ENCODE data around the gene MAP1LC3B2.

Gene MAP1LC3B2

GRCh38 chr12:116595672-116596071 lies 36.5 kb downstream of the MAP1LC3B2 start:
- DNase-seq (ENCODE audit: low spot score): no peak

- DNase-seq (ENCODE audit: low spot score): no peak
Observed at GRCh38 chr12:116597886-116598285, 38.7 kb downstream of the MAP1LC3B2 start.

- DNase-seq (ENCODE audit: low spot score): no peak
Observed at GRCh38 chr12:116598311-116599284, 39.4 kb downstream of the MAP1LC3B2 start.

DNA sequence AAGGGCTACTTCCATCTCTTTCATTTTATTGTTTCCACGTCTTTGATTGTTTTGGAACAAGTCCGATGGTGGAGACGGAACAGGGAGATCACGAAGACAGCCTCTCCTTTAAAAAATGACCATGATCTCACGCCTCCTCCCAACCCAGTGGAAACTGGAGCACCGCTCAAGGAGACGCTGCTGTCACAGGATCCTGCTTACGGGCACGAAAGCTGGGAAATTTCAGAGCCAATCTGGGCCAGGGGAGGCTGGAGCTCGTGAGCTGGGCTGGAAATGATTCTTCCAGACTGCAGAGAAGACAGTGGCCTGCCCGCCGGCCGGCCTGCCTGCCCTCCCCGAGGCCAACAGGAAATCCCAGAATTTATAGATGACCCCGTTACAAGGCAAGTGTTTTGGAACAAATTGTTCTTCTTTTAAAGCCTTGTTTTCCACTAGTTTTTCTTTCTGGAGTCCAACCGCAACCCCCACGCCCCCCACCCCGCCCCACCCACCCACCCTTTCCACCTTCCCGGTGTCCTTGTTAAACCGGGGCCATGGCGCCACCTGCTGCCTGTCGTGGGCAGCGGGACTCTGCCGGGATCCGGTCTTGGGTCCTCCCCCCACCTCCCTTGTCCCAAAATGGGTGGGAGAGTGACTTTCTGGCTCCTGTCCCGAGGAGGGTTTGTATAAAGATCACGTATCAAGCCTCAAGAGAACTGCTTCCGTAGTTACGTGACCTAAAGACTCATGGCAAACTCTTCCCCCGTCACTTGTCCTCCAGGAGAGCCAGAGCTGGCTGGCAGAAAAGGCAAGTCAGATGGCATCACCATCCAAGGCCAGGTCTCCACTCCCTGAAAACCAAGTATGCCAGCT lies 40.3 kb downstream of the MAP1LC3B2 start:
- peak; percentile 64 for DNase-seq (ENCODE audit: low spot score)

GRCh38 chr12:116600959-116601918 lies 42.1 kb downstream of the MAP1LC3B2 start:
- DNase-seq (ENCODE audit: low spot score): peak; percentile 5

DNA sequence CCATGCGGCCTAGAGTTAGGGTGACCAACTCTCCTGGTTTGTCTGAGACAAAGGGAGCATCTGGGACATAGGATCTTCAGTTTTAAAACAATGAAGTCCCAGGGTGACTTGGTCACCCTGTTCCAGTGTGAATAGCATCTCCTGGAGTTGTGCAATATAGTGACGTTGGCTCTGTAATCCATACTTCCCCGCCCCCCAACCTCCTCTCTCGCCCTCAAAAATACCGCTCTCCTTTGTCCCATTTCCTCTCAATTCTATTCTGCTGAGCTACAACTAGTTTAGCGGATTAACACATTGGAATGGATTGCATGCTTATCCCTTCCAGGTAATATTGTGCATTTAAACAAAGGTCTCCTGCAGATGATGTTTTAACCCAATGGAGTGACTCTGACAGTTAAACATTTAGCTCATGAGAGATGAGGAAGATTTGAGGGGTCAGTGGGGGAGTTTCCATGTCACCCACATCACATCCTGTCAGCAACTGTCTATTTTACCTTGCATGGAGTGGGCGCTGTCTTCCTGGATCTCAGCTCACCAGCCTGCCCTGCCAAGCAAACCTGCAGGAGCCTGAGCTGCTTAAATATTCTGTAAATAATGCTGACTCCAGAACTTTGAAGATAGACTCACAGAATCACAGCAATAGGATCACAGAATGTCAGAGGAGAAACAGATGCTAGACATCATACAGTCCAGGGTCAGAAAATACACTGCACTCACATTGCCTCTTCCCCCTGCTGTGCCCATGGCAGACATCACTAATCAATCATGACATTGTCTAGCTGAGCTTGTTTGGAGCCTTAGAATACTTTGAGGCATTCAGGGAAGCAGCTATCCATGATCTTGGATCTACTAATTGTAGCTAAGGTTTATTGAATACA lies 43.0 kb downstream of the MAP1LC3B2 start:
- DNase-seq (ENCODE audit: low spot score): no peak

- DNase-seq (ENCODE audit: low spot score): no peak
Observed at GRCh38 chr12:116603546-116604177, 44.5 kb downstream of the MAP1LC3B2 start.

GRCh38 chr12:116604178-116604895 lies 45.2 kb downstream of the MAP1LC3B2 start:
- DNase-seq (ENCODE audit: low spot score): no peak

GRCh38 chr12:116604951-116605641 lies 45.9 kb downstream of the MAP1LC3B2 start:
- DNase-seq (ENCODE audit: low spot score): no peak

- DNase-seq (ENCODE audit: low spot score): no peak
Observed at GRCh38 chr12:116606397-116606796, 47.2 kb downstream of the MAP1LC3B2 start.

DNA sequence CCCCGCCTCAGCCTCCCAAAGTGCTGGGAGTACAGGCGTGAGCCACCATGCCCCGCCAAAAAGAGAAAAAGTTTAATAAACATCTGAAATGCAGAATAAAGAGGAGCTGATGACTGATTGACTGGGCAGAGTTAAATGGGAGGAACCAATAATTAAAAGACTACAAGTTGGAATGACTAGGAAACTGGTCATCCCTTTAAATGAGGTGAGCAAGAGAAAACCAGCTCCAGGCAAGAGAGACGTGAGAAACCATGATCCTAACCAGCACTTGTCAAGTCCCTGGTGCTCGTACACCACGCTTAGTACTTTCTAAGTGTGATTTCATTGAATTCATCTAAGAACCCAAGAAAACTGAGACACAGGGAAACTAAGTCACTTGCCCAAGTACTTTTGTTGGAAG lies 47.9 kb downstream of the MAP1LC3B2 start:
- no peak for DNase-seq (ENCODE audit: low spot score)

GRCh38 chr12:116609319-116610114 lies 50.3 kb downstream of the MAP1LC3B2 start:
- peak; percentile 22 for DNase-seq (ENCODE audit: low spot score)

DNA sequence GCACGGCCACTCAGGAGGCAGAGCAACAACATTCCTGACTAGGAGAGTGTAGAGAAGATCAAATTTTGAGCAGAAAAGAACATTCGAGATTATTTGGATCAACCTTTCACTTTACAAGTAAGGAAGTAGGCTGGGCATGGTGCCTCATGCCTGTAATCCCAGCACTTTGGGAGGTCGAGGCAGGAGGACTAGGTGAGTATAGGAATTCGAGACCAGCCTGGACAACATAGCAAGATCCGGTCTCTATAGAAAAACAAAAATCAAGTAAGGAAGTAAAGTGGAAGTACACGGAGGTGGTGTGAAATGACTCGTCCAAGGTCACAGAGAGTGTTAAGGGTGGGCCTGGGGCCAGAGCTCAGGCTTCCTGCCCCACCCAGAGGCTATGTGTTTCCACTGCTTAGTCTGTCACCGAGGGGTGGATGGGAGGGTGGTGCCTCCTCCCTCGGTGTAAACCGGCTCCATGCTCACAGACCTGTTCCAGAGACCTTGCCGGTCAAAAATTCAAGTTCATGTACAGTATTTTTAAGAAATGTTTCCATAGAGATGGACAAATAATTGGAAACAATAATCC lies 51.9 kb downstream of the MAP1LC3B2 start:
- DNase-seq (ENCODE audit: low spot score): no peak

GRCh38 chr12:116612436-116612835 lies 53.3 kb downstream of the MAP1LC3B2 start:
- no peak for DNase-seq (ENCODE audit: low spot score)

- DNase-seq (ENCODE audit: low spot score): no peak
Observed at GRCh38 chr12:116613256-116613655, 54.1 kb downstream of the MAP1LC3B2 start.

- no peak for DNase-seq (ENCODE audit: low spot score)
Observed at GRCh38 chr12:116614194-116614915, 55.2 kb downstream of the MAP1LC3B2 start.
